GM21515 (cell line): Measurements from ENCODE around the gene RAET1E.
A peak's percentile ranks its signal among the peaks of the same experiment; 100 is the strongest.

Experiments
- ATAC-seq: cut with Tn5 transposase; IDR thresholded peaks from one replicate; pipeline ENCODE4 v1.9.1; 2021; ENCODE audit not compliant: unreplicated experiment

RAET1E gene

DNA sequence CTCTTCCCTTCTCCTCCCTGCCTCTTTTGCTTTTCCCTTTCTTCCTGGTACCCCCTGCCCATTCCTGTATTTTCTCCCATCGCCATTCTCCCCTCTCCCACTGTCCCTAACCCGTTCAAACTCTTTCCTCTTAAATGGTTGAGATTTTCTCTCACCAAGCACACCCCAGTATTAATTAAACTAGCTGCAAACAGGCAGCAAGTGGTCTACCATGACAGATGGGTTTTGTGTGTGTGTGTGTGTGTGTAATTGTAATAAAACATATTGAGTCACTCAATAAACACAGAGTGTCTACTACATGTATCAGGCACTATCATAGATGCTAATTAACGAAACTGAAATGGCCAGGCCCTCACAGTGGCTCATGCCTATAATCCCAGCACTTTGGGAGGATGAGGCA, 6.7 kb downstream of the RAET1E start:
- ATAC-seq, result no peak

DNA sequence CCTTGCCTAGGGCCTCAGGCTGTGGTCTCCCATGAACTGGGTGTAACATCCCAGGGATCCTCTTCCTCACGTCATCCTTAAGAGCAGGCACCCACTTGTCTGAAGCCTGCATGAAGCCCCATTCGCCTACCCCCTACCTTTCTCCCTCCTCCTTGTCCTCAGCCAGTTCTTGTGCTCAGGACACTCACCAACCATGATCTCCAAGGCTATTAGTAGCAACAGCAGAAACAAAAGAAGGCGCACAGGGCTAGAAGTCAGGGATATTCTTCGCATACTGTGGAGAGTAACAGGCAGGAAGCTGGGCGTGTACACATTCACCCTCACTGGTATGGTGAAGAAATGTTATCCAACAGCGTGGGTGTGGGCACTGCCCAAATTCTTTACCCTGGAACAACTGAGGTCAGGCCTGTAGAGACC, 7.3 kb downstream of the RAET1E start:
- no peak for ATAC-seq

DNA sequence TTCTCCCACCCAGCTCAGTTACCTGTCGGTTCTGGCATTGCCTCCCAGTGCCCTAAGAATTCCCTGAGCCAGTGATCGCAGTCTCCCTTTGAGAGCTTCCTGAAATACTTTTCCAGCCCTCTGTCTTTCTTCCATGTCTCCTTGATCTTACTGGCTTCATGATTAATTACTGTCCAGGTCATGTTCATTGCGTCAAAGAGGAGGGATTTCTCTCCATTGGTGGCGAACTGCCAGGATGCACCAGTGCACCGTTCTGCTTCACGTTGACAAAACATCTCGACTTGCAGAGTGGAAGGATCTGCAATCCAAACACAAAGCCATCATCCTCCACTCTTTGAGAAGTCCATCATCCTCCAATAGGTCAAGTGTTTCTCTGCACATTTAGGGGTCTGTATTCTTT, 8.6 kb downstream of the RAET1E start:
- no peak for ATAC-seq

DNA sequence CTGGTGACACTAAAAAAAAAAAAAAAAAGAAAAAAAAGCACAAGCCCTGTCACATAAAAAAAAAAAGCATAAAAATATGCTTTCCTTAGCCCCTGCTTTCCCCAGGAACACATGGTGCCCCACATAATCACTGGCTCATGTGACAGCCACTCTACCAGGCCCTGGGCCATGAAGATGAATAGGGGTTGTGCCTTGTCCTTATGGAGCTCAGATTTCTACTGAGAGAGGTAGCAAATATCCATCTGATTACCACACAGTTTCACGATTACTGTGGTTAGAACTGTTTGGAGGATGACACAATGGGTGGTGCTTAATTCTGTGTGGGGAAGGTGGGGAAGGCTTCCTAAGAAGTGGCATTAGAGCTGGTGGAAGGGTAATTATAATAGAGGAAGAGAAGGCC, 9.3 kb downstream of the RAET1E start:
- no peak for ATAC-seq

DNA sequence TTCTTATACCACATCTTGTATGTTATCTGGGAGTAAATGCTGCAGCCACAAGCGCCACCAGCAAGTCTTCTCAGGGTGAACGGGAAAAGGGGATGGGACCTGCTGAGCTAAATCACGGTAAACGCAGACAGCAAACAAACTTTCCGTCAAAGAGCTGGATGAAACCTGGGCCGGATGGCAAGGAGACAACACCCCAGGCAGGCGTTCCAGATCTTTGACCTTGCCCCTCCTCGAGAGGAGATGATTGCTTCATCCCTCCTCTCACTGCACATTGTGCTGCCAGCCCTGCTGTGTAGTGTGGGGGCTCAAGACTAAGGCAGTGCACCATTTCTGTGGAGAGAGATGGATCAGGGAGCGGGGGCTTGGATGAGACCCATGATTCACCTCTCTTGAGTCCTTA, 9.8 kb downstream of the RAET1E start:
- no peak for ATAC-seq

DNA sequence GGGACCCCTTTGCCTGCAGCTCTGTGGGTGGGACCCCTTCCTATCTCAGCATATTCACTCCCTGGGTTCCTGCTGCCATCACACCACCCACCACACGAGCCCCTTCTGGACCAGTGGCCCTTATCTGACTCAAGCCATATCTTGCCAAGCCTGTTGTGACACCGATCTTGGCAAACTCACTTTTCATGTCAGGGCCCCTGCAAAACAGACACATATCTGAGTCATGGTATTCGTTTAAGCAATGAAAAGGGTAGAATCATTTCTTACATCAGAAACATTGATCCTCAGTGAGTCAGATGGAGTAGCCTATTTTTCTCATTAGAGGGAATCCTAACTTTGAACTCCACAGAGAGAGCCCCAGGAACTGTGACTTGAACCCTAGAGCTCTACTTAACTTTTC, 10.6 kb downstream of the RAET1E start:
- ATAC-seq, result no peak

DNA sequence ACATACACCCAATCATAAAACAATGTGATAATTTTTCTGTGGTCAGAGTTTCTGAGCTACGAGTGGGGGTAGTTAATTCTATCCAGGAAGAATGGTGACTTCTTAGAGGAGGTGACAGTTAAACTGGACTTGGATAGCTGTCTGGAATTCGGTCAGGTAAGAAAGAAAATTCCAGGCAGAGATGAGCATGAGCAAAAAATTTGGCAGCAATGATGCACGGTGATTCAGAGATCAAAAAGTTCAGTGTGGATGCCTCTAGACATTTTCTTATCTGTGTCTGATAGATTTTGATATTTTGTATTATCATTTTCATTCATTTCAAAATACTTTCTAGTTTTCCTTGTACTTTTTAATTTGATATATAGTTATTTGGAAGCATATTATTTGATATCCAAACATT, 12.0 kb downstream of the RAET1E start:
- no peak for ATAC-seq

DNA sequence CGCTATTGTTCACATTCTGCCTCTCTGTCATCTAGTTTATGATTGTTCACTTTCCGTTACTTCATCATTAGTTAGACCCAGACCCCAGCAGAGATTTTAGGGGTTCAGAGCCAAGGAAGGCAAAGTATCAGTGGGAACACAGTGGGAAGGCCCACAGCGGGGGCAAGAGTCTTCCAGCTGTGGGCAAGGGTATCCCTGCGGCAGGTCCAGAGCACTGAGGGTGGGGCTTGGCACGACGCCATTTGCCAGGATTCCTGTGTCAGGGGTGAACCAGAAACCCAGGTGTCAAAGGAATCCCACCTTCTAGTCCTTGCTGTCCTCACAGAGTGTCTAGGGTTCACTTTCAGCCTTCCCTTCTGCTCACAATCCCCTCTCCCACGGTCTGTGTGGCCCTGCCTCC, 13.3 kb downstream of the RAET1E start:
- no peak for ATAC-seq

DNA sequence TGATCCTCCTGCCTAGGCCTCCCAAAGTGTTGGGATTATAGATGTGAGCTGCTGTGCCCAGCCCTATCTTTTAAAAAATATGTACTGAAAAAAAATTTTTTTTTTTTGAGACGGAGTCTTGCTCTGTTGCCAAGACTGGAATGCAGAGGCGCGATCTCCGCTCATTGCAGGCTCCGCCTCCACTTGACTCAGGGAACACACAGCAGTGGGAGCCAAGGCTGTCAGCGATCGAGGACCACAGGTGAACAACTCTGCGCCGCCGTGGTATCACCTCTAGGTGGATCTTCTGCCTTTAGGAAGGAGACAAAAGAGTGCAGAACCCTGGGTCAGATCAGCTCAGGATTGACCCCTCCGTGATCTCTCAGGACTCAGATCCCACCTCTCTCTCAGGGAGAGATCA, 13.7 kb downstream of the RAET1E start:
- ATAC-seq, result no peak

DNA sequence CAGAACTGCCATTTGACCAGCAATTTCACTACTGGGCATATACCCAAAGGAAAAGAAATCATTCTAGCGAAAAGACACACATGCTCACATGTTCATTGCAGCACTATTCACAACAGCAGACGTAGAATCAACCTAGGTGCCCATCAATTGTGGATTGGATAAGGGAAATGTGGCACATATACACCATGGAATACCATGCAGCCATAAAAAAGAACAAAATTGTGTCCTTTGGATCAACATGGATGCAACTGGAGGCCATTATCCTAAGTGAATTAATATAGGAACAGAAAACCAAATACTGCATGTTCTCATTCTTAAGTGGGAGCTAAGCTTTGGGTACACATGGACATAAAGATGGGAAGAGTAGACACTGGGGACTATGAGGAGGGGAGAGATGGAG, 16.1 kb downstream of the RAET1E start:
- no peak for ATAC-seq

DNA sequence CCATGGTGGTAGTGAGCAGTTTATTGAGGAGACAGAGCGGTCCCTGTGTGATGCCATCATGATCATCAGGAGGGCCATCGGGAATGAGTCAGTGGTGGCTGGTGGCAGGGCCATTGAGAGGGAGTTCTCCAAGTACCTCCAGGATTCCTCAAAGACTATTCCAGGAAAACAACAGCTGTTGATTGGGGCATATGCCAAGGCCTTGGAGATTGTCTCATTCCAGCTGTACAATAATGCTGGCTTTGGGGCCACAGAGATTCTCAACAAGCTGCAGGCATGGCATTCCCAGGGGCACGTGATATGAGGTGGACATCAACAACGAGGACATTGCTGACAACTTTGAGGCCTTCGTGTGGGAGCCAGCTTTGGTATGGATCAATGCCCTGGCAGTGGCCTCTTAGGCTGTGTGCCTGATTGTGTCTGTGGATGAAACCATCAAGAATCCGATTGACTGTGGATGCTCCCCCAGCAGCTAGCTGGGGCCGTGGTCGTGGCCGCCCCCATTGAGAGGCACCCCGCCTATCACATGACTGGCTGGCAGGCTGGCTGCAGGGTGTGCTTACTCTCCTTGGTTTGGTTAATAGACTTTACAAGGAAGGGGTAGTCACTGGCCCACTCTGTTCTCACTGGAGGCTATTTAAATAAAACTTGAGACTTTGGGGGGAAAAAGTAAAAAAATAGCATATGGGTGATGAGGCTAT, 16.7 kb downstream of the RAET1E start:
- ATAC-seq, result no peak

DNA sequence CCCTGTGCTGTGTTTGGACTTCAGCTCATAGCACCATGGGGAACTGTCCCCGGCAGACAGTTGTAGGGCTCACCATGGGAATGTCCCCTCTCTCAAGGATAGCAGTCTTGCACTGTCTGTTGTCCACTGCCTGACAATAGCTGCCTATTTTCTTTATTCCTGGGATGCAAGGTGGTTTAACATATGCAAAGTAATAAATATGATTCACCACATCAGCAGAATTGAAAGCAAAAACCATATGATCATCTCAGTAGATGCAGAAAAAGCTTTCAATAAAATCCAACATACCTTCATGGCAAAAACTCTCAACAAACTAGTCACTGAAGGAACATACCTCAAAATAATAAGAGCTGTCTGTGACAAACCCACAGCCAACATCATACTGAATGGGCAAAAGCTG, 20.3 kb downstream of the RAET1E start:
- ATAC-seq, result no peak

DNA sequence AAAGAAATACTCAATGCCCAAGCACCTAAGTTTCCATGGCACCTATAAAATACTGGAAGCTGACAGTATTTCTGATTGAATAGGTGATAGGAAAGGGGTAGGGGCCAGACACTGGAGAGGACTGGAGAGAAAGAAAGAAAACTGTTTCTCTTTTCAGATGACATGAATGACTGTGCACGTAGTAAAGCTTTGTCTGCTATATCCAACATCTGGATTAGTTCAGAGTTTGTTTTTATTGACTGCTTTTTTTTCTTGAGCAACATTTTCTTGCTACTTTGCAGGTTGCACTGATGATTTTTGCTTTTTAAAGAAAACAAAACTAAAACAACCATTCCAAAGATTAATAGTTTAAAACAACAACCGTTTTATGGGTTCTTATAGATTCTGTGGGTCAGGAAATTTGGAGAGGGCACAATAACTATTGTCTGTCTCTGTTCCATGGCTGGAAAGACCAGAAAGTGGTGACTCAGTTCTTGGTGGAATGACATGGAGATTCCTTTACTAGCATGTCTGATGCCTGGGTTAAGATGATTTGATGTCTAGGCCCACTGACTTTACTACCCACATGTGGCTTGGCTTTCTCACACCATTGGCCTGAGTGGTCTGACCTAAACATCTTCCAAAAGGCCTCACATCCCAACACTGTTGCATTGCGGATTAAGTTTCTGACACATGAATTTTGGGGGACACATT, 21.5 kb downstream of the RAET1E start:
- no peak for ATAC-seq

DNA sequence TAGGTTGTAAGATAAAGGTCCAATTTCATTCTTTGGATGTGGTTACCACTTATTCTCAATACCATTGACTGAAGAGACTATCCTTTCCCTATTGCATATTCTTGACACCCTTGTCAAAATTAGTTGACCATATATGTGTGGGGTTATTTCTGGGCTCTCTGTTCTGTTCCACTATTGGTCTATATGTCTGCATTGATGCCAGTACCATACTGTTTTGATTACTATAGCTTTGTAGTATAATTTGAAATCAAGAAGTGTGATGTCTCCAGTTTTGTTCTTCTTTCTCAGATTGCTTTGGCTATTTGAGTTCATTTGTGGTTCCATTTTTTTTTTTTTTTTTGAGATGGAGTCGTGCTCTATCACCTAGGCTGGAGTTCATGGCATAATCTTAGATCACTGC, 25.7 kb downstream of the RAET1E start:
- no peak for ATAC-seq

DNA sequence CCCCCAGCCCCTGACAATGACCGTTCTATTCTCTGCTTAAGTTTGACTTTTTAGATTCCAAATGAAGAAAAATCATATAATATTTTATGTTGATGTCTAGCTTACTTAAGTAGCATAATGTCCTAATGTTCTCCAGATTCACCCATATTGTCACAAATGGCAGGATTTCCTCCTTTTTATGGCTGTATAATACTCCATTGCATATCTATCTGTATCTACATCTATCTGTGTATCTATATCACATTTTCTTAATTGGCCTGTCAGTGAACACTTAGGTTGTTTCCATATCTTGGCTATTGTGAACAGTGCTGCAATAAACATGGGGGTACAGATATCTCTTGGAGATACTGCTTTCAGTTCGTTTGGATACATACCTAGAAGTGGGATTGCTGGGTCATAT, 26.7 kb downstream of the RAET1E start:
- ATAC-seq, result no peak

DNA sequence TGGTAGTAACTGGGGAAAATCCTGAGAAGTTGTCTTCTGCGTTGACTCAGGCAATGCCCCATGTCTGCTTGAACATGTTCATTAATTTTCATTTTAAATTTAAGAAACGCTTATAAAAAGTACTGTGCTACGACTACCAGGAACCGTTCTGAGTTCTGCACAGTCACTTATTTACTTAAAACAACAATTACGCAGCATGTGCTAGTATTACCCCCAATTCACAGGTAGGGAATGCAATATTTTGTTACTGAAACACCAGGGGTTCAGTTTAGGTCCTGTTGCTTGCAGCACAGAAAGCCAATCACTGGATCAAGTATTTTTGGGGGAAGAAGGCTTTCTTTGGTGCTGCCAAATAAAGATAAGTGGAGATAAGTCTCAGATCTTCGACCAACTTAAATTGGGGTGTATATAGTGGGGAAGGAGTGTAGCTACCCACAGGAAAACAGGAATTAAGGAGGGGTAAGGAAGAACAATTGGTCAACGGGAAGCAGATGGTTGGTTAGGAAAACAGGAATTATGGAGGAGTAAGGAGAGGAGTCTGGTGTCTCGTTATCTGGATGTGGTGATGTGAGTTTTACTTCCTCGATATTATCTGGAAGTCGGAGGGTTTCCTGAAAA, 28.5 kb downstream of the RAET1E start:
- ATAC-seq, result no peak

DNA sequence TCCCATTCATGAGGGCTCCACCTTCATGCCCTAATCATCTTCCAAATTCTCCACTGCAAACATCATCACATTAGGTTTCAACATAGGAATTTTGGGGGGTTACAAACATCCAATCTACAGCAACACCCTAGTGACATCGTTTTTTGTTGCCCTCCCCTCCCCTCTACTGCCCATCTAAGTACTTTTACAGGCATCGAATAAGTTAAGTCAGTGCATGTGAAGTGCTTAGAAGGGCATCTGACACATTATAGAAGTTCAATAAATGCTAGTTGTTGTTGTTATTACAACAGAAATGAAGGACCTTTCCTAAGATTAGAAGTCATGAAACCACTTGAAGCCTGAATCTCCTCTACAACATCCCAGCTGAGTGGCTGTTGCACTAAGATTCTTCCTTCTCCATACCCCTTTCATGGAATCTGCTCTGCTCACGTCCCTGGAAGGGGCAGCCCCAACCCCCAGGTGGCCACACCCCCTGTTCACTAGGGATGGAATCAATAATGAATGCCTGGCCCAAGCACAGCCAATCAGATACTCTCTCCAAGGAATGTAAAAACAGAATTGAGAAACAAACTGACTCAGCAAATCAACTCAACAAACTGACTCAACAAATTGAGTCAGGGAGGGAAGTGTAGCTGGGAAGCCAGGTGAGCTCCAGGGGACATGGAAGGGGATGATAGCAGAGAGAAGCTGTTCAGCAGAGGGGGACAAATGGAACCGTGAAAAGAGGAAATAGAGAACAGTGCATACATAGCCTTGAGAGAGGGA, 29.9 kb downstream of the RAET1E start:
- ATAC-seq, result no peak

DNA sequence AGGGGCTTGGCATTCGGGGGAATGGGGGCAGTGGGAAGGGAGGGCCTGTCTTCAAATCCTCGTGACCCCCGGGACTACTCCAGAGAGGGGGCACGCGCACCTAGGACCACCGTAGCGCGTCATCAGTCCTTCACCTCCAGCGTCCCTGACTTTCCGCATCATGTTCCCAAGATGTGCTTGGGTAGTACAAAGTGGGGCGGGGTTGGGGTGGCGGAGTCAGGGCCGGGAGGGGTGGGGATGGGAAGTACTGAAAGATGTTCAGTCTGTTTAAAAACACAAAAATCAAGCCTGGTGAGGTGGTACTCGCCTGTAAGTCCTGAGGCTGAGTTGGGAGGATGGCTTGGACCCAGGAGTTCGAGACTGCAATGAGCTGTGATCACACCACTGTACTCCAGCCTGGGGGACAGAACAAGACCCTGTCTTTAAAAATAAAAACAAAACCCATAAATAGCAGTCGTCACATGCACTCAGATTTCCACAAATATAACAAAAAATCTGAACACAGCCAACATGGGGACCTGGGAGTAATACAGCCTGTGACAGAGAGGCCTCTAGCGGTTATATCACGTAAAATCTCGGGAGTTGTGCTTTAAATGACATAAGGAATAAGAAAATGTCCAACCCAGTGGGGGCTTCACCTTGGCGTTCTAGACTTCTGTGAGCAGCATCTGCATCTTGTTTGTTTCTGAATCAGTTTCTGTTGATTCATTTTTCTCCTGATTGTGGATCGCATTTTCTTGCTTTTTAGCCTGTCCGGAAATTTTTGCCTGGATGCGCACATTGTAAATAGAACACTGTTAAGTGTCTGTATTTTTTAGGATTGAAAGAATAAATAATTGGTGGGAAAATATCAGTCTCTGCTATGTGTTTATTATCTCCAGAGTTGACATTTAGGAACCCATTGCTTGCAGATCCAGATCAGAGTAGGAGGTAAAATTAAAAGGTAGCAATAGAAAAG, 33.1 kb downstream of the RAET1E start:
- no peak for ATAC-seq

DNA sequence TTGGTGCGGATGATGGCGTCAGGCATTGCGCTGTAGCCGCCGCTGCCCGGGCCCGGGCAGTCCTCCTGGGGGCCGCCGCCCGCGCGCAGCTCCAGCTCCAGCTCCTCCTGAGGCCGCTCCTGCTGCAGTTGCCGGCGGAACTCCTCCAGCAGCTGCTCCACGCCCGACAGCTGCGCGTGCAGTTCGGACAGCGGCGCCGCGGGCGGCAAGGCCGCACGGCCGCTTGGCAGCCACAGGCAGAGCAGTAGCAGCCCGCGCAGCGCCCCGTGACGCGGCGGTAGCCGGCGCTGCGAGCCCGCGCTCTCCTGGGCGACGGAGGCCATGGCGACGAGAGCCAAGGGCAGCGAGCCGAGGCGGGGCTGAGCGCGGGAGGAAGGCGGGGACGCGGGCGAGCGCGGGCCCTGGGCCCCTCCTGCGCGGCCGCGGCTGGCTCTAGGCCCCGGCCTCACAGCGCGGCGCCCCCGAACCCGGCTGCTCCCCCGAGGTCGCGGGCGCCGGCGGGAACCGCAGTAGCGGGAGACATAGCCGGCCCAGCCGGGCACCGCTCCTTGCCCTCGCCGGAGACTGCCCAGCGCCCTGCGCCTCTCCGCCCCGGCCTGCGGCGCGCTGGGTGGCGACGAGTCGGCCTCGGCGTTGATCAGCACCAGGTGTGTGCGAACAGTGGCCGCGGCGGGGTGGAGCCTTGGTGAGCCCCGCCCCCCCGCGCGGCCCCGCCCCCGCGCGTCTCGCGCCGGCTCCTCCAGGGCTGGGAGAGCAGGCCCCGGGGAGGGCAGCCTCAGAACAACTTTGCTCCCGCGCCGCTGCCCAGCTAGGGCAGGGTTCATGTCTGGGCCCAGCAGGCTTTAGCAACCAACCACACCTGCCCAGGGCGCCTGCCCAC, 34.0 kb downstream of the RAET1E start, which contains the start of gene LRP11:
TSS of gene LRP11 (minus strand) at position 662 of the 880 bp plus-strand sequence. CDS start at position 323, 339 bp downstream.
- peak; percentile 81 for ATAC-seq
